Gastrocnemius medialis (tissue), 4 donors: ENCODE data around the gene ANKRD40. TPM values are rescaled to one million over a fixed set of nuclear protein-coding genes. Genes with fewer than 3 reads are reported as not detected.

Experiments used
- ATAC-seq, 2 donors: fragments of 150-250 bp; one replicate each; pipeline ENCODE4 v1.9.1; 2016
- DNase-seq, 2 donors: peaks; one replicate each; pipeline ENCODE4 v3.0.0-alpha.2; 2019
- H3K27ac ChIP-seq, 4 donors: fragments of 200-600 bp; sonication (generic); 1 replicate in 1 of 4; 2 replicates in 3 of 4; pipeline ENCODE4 v1.5.1; 2016 to 2018; ENCODE audit warnings: mild to moderate bottlenecking in 2 of 4, moderate library complexity in 1 of 4
- H3K27me3 ChIP-seq, 3 donors: fragments of 200-600 bp; sonication (generic) in 2 of 3; 1 replicate in 1 of 3; 2 replicates in 2 of 3; pipeline versions ENCODE4 v1.5.1 to v1.6.0; 2016 to 2019; ENCODE audit warnings: mild to moderate bottlenecking in 1 of 3, moderate library complexity in 1 of 3
- H3K36me3 ChIP-seq, 2 donors: fragments of 200-600 bp; sonication (generic) in 1 of 2; one replicate each; pipeline ENCODE4 v1.5.1; 2017 to 2018
- H3K4me1 ChIP-seq, 2 donors: fragments of 200-600 bp; sonication (generic) in 1 of 2; one replicate each; pipeline ENCODE4 v1.5.1; 2016 to 2017; ENCODE audit warnings: mild to moderate bottlenecking in 2 of 2
- H3K4me3 ChIP-seq, 4 donors: fragments of 200-600 bp; sonication (generic) in 3 of 4; 1 replicate in 1 of 4; 2 replicates in 3 of 4; pipeline ENCODE4 v1.5.1; 2016 to 2019; ENCODE audit warnings: mild to moderate bottlenecking in 2 of 4
- H3K9me3 ChIP-seq, 3 donors: fragments of 200-600 bp; sonication (generic) in 2 of 3; 1 replicate in 1 of 3; 2 replicates in 2 of 3; pipeline ENCODE4 v1.5.1; 2016 to 2019
- POLR2A ChIP-seq, 2 donors: fragments of 450-650 bp; IDR thresholded peaks; one replicate each; pipeline ENCODE4 v1.6.1; 2017; ENCODE audit warnings: antibody characterized with exemption in 2 of 2, mild to moderate bottlenecking in 2 of 2, moderate library complexity in 2 of 2
- in situ Hi-C, 4 donors: fragments of 200-750 bp; cut with MboI; loops; one replicate each; pipeline versions ENCODE4 v1.15.0 to v1.8.0; 2017; ENCODE audit warnings: low sequenced_read_pairs in 4 of 4
- intact Hi-C: fragments of 100-400 bp; cut with DNase I; formaldehyde crosslinking; loops from one replicate; pipeline ENCODE4 v1.15.1; 2023; ENCODE audit warnings: low total_unique reads
- total RNA-seq, 4 donors: library from RNA; depleted of rRNA; stranded (reverse); fragments of >200 nt; gene quantifications; one replicate each; pipeline versions ENCODE4 v1.1.0 to v1.2.3, GENCODE V29; 2016
- TF ChIP-seq, protein P1 (sequence below), 5 experiments: fragments of 450-650 bp in 3 of 5; fragments of 200-600 bp in 2 of 5; sonication (generic) in 2 of 5; IDR thresholded peaks in 4 of 5; conservative IDR thresholded peaks in 1 of 5; 1 replicate in 4 of 5; 2 replicates in 1 of 5; pipeline ENCODE4 v1.5.1; 2016 to 2019; ENCODE audit warnings: antibody characterized with exemption in 5 of 5, mild to moderate bottlenecking in 3 of 5, moderate library complexity in 3 of 5

ANKRD40 gene
- total RNA-seq, 4 donors from 2014 or later: 97.3 to 135 (median 112) TPM

DNA sequence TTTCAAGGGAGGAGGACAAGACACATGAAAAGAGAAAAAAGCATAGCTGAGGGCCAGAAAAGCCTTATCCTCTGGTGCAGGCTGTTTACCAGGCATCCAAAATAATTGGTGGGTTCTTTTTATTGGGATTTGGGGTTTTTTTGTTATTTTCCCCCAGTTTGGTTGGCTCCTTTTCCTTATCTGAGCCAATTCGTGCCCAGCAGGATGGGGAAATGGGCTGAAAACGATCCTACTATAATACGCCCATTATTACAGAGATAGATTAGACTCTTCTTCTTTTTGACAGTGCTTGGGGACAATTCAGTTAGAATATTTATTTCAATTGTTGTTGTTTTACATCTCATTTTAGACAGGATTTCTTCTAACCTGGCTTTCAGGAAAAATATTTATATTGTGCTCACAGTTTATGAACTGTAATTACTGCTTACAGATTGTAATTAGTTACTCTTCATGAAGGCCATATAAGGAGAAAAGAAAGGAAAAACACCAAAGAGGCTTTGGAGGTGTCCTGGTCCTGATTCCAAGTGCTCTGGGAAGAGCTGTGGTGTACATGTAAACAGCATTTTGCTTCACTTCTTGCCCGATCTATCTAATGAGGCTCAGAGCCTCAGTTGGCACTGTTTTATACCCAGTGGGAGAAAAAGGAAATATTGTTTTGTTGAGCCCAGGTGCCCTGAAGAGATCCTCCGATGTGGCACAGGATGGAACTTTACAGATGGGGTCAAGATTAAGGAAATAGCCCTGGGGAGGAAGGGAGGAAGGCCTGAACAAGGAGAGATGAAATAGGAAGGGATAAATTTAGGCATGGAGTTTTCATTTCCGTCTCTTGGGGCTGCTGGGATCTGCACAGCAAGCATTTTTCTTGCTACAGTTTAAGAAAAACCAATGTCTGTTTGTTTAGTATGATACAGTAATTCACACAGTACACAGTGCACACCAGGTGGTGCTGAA is 611 bp upstream of the ANKRD40 start:
- H3K36me3 ChIP-seq: no peaks in the 10 kb centered on the region
- TF ChIP-seq, protein P1, sequence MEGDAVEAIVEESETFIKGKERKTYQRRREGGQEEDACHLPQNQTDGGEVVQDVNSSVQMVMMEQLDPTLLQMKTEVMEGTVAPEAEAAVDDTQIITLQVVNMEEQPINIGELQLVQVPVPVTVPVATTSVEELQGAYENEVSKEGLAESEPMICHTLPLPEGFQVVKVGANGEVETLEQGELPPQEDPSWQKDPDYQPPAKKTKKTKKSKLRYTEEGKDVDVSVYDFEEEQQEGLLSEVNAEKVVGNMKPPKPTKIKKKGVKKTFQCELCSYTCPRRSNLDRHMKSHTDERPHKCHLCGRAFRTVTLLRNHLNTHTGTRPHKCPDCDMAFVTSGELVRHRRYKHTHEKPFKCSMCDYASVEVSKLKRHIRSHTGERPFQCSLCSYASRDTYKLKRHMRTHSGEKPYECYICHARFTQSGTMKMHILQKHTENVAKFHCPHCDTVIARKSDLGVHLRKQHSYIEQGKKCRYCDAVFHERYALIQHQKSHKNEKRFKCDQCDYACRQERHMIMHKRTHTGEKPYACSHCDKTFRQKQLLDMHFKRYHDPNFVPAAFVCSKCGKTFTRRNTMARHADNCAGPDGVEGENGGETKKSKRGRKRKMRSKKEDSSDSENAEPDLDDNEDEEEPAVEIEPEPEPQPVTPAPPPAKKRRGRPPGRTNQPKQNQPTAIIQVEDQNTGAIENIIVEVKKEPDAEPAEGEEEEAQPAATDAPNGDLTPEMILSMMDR (IDR thresholded peaks at IDR 0.05 in 4 of 5, conservative IDR thresholded peaks at IDR 0.05 in 1 of 5): no peak
- TF ChIP-seq POLR2A (IDR thresholded peaks at IDR 0.05): peak in 1 of 2 donors; percentile 46
- DNase-seq (peak in 1 of 2 donors; percentile 14), ATAC-seq (peak; percentile 35 to 53)
- intact Hi-C loops (loop anchor here (1.0 to 10.0 kb wide), 5 partner anchors 11 to 1516 kb away; partner anchors contain the start of gene LUC7L3), in situ Hi-C loops (loop anchor here in 1 of 4 donors (10.0 to 25.0 kb wide), 2 partner anchors 224 to 921 kb away; partner anchors contain the start of gene KAT7)
- peaks cover 34 to 35% of the 10 kb centered on the region in 2 donors for H3K4me1 ChIP-seq
- H3K27me3 ChIP-seq: no peaks in the 10 kb centered on the region
- peak overlapping the region; percentile 50 to 83 (median 67) for H3K4me3 ChIP-seq
- peak overlapping the region; percentile 90 to 97 (median 96) for H3K27ac ChIP-seq
- H3K9me3 ChIP-seq: no peaks in the 10 kb centered on the region

DNA sequence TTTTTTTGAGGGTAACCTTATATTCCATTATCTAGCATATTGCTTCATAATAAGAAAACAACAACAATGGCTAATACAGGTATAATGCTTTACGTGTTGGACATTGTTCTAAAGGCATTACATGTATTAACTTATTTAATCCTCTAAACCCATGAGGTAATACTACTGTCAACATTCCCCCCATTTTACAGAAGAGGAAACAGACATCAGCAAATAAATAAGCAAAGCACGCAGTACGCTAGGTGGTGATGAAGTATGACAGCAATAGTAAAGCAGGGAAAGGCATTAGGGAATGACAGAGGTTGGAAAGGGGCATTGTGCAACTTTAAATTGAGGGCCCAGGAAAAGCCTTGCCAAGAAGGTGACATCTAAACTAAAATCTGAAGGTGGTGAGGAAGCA is 4.6 kb downstream of the ANKRD40 start:
- intact Hi-C loops: loop anchor here (5.0 to 10.0 kb wide), 2 partner anchors 54 to 218 kb away; no protein-coding TSS in a partner anchor
- ATAC-seq: no peak
- TF ChIP-seq, protein P1 (IDR thresholded peaks at IDR 0.05 in 4 of 5, conservative IDR thresholded peaks at IDR 0.05 in 1 of 5): no peak
- TF ChIP-seq POLR2A (IDR thresholded peaks at IDR 0.05): no peak
- H3K36me3 ChIP-seq: peaks cover 0 to 26% of the 10 kb centered on the region in 2 donors
- H3K4me3 ChIP-seq: no peak overlapping the region
- DNase-seq: no peak
- in situ Hi-C loops: loop anchor here in 1 of 4 donors (10.0 to 25.0 kb wide), 2 partner anchors 218 to 916 kb away; partner anchors contain the start of gene KAT7
- H3K27me3 ChIP-seq: no peaks in the 10 kb centered on the region
- peaks cover 29% of the 10 kb centered on the region in 2 donors for H3K4me1 ChIP-seq
- H3K9me3 ChIP-seq: no peaks in the 10 kb centered on the region
- H3K27ac ChIP-seq: peak overlapping the region in 2 of 4 donors; percentile 5 to 35

DNA sequence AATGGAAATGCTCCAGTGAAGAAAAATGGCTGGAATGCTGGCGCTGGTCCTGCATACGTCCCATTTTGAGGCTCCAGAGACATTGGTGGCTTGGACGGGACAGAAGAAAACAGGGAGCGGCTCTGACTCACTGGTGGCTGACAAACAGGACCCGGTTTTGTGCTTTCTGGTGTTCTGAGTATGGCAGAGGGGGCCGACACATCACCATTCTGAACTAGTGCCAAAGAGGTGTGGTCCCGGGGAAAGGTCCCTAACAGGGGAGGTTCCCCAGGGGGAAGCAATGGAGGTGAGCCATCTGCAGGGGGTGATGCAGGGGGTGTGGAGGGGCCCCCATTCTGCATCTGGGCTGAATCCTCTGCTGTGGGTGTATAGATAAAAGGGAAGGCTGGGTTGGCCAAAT is 8.3 kb downstream of the ANKRD40 start:
- ATAC-seq: no peak
- TF ChIP-seq, protein P1 (IDR thresholded peaks at IDR 0.05 in 4 of 5, conservative IDR thresholded peaks at IDR 0.05 in 1 of 5): no peak
- TF ChIP-seq POLR2A (IDR thresholded peaks at IDR 0.05): no peak
- Histone ChIP-seq H3K27ac (no peak overlapping the region), H3K9me3 (no peaks in the 10 kb centered on the region), H3K4me1 (peaks cover 12 to 14% of the 10 kb centered on the region in 2 donors), H3K27me3 (no peaks in the 10 kb centered on the region), H3K4me3 (no peak overlapping the region), H3K36me3 (peaks cover 0 to 63% of the 10 kb centered on the region in 2 donors)
- intact Hi-C loops (no loop called here), in situ Hi-C loops (loop anchor here (10.0 kb wide), 3 partner anchors 65 to 155 kb away; partner anchors contain the start of genes SPATA20 (in 3 of the 4) and ABCC3 (in 2 of the 4))
- DNase-seq: no peak

DNA sequence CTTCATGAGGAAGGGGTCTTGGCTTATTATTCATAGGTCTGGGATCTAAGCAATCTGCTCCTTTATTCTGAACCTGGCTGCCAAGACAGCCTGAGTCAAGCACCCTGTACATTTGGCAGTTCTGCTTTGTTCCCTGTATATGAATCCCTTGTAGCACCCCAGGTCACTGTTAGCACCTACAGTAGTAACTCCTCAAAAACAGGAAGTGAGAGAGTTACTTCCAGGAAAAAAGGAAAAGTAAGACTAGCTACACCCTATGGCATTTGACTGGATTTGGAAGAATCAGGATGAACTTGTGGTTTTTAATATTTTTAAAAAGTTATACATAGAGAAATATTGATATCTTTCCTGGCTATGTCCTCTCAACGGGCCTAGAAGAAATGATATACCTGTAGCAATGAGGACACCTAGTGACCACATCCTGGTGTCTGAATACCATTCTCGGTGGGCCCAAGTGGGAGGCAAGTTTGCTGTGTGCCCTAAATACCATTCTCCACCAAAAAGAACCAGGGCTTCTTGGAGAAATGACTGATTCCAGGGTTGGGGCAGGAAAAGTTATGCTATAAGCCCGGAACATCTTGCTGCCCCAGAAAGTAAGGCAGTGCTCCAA is 9.9 kb downstream of the ANKRD40 start:
- H3K4me3 ChIP-seq: no peak overlapping the region
- peaks cover 0 to 78% of the 10 kb centered on the region in 2 donors for H3K36me3 ChIP-seq
- intact Hi-C loops: no loop called here
- DNase-seq (no peak), ATAC-seq (no peak)
- H3K27me3 ChIP-seq: no peaks in the 10 kb centered on the region
- peaks cover 3 to 5% of the 10 kb centered on the region in 2 donors for H3K4me1 ChIP-seq
- H3K9me3 ChIP-seq: no peaks in the 10 kb centered on the region
- peak overlapping the region in 1 of 4 donors; percentile 10 for H3K27ac ChIP-seq
- in situ Hi-C loops: loop anchor here (10.0 kb wide), 3 partner anchors 63 to 153 kb away; partner anchors contain the start of genes SPATA20 (in 3 of the 4) and ABCC3 (in 2 of the 4)
- TF ChIP-seq, protein P1 (IDR thresholded peaks at IDR 0.05 in 4 of 5, conservative IDR thresholded peaks at IDR 0.05 in 1 of 5): no peak
- TF ChIP-seq POLR2A (IDR thresholded peaks at IDR 0.05): no peak
